DND-41 (cell line): ENCODE data around the gene VOPP1.

Experiments used
- ATAC-seq: fragments of 200-7000 bp; cut with Tn5 transposase; 3 replicates; pipeline ENCODE4 v1.9.1; 2021; ENCODE audit warnings: low read depth; ENCODE audit not compliant: insufficient read depth
- DNase-seq: peaks from one replicate; pipeline ENCODE4 v3.0.0-alpha.2; 2020
- H2AFZ ChIP-seq: 2 replicates; pipeline ENCODE4 v1.6.0; 2012; ENCODE audit warnings: low read depth, low read length
- H3K27ac ChIP-seq: 2 replicates; pipeline ENCODE4 v1.5.1; 2012; ENCODE audit warnings: low read length, inconsistent platforms
- H3K27me3 ChIP-seq: fragments of 200-600 bp; sonication (generic); 2 replicates; pipeline ENCODE4 v1.6.0; 2012; ENCODE audit warnings: low read length, mild to moderate bottlenecking, inconsistent platforms; ENCODE audit not compliant: insufficient read depth, poor library complexity
- H3K36me3 ChIP-seq: 2 replicates; pipeline ENCODE4 v1.5.1; 2012; ENCODE audit warnings: low read length, inconsistent platforms; ENCODE audit not compliant: insufficient read depth
- H3K4me1 ChIP-seq: 2 replicates; pipeline ENCODE4 v1.5.1; 2012; ENCODE audit warnings: mild to moderate bottlenecking, low read length; ENCODE audit not compliant: insufficient read depth
- H3K4me2 ChIP-seq: 2 replicates; pipeline ENCODE4 v1.6.0; 2012; ENCODE audit warnings: mild to moderate bottlenecking, moderate library complexity, low read length, inconsistent platforms; ENCODE audit not compliant: insufficient read depth
- H3K4me3 ChIP-seq, 2 experiments: fragments of 200-600 bp in 1 of 2; shearing (Covaris generic) in 1 of 2; 2 replicates each; pipeline ENCODE4 v1.5.1; 2012 to 2016; ENCODE audit warnings: inconsistent platforms in 2 of 2, low read length in 2 of 2, mild to moderate bottlenecking in 2 of 2, low read depth in 1 of 2, moderate library complexity in 1 of 2
- H3K79me2 ChIP-seq: 2 replicates; pipeline ENCODE4 v1.6.0; 2012; ENCODE audit warnings: low read length, inconsistent platforms; ENCODE audit not compliant: insufficient read depth
- H3K9ac ChIP-seq: 2 replicates; pipeline ENCODE4 v1.6.0; 2012; ENCODE audit warnings: low read depth, mild to moderate bottlenecking, inconsistent platforms, low read length, moderate library complexity
- H3K9me3 ChIP-seq: 2 replicates; pipeline ENCODE4 v1.5.1; 2012; ENCODE audit warnings: low read length, moderate library complexity, mild to moderate bottlenecking, inconsistent platforms; ENCODE audit not compliant: insufficient read depth, severe bottlenecking
- H4K20me1 ChIP-seq: 2 replicates; pipeline ENCODE4 v1.6.0; 2012; ENCODE audit warnings: low read length; ENCODE audit not compliant: insufficient read depth
- EZH2 ChIP-seq: IDR thresholded peaks from 3 replicates; pipeline ENCODE4 v1.6.1; 2012; ENCODE audit warnings: borderline replicate concordance, low read depth, mild to moderate bottlenecking, moderate library complexity, low read length, inconsistent platforms; ENCODE audit not compliant: severe bottlenecking
- TF ChIP-seq, protein P1 (sequence below): IDR thresholded peaks from 2 replicates; pipeline ENCODE4 v1.5.1; 2012; ENCODE audit warnings: borderline replicate concordance, low read length, moderate library complexity, mild to moderate bottlenecking; ENCODE audit not compliant: poor library complexity, severe bottlenecking; ENCODE audit errors: extremely low read depth

VOPP1 gene

DNA sequence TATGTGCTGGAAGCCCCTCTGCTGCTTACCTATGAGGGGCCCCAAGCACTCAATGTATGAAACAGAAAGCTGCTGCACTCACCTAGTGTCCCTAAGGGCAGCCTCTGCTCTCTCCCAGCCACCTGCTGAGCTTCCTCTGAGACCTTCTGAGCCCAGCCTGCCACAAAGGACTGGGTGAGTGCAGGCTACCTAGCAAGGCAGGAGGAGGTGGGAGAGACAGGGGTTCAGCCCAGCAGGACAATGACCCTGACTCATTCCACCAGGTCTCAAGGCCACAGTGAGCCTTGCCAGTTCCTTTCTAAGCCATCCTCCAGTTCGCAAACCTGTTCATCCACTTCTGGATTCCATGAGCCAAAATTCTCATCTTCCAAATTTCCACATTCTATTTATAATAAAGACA, 16.3 kb downstream of the VOPP1 start:
- no peak overlapping the region for H2AFZ ChIP-seq
- peaks cover 27% of the 10 kb centered on the region for H3K36me3 ChIP-seq
- H4K20me1 ChIP-seq, result peaks cover 98% of the 10 kb centered on the region
- no peak for TF ChIP-seq EZH2
- TF ChIP-seq, protein P1, sequence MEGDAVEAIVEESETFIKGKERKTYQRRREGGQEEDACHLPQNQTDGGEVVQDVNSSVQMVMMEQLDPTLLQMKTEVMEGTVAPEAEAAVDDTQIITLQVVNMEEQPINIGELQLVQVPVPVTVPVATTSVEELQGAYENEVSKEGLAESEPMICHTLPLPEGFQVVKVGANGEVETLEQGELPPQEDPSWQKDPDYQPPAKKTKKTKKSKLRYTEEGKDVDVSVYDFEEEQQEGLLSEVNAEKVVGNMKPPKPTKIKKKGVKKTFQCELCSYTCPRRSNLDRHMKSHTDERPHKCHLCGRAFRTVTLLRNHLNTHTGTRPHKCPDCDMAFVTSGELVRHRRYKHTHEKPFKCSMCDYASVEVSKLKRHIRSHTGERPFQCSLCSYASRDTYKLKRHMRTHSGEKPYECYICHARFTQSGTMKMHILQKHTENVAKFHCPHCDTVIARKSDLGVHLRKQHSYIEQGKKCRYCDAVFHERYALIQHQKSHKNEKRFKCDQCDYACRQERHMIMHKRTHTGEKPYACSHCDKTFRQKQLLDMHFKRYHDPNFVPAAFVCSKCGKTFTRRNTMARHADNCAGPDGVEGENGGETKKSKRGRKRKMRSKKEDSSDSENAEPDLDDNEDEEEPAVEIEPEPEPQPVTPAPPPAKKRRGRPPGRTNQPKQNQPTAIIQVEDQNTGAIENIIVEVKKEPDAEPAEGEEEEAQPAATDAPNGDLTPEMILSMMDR, result no peak
- no peaks in the 10 kb centered on the region for H3K9me3 ChIP-seq
- peaks cover 1% of the 10 kb centered on the region; the same call in 1 of the 2 replicates for H3K4me1 ChIP-seq
- H3K9ac ChIP-seq, result no peak overlapping the region
- no peak overlapping the region for H3K4me3 ChIP-seq
- H3K27me3 ChIP-seq, result no peaks in the 10 kb centered on the region
- H3K4me2 ChIP-seq, result no peak overlapping the region
- DNase-seq, result no peak
- H3K79me2 ChIP-seq, result peaks cover 100% of the 10 kb centered on the region
- no peak overlapping the region for H3K27ac ChIP-seq
- ATAC-seq, result no peak

- Histone ChIP-seq H3K79me2 (peaks cover 100% of the 10 kb centered on the region), H3K27ac (peak overlapping the region; percentile 19; the same call in 1 of the 2 replicates), H3K4me2 (no peak overlapping the region), H3K4me3 (no peak overlapping the region), H4K20me1 (peaks cover 98% of the 10 kb centered on the region), H2AFZ (no peak overlapping the region), H3K4me1 (0 out of 2 replicates have a peak, but pooled peaks cover 5% of the 10 kb centered on the region), H3K27me3 (no peaks in the 10 kb centered on the region), H3K36me3 (peaks cover 29% of the 10 kb centered on the region), H3K9me3 (no peaks in the 10 kb centered on the region), H3K9ac (no peak overlapping the region)
- ATAC-seq (no peak), DNase-seq (no peak)
- TF ChIP-seq EZH2, result no peak
- TF ChIP-seq, protein P1, result no peak
Measured at GRCh38 chr7:55555160-55555559, 17.1 kb downstream of the VOPP1 start.

DNA sequence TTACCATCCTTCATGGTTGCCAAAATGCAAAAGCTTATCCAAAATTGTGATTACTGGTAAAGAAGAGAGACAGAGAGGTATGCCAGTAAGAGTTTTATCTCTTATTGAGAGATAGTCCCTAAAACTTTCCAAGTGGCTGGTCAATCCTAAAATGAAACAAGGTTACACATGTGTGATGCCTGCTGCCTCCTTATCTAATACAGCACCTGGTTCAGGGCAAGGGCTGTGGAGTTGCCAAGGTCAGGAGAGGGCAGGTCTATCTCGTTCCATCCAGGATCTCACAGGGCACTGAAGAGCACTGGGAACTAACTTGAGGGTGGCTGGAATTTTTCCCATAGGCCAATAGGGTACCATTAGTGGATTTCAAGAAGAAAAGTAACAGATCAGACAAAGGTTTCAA, 18.3 kb downstream of the VOPP1 start:
- H2AFZ ChIP-seq, result no peak overlapping the region
- DNase-seq (no peak), ATAC-seq (no peak)
- H3K4me2 ChIP-seq, result no peak overlapping the region
- H3K9ac ChIP-seq, result no peak overlapping the region
- peaks cover 11% of the 10 kb centered on the region; the same call in 1 of the 2 replicates for H3K4me1 ChIP-seq
- peaks cover 98% of the 10 kb centered on the region for H4K20me1 ChIP-seq
- TF ChIP-seq, protein P1, result no peak
- no peak for TF ChIP-seq EZH2
- H3K9me3 ChIP-seq, result no peaks in the 10 kb centered on the region
- no peak overlapping the region for H3K4me3 ChIP-seq
- H3K27me3 ChIP-seq, result no peaks in the 10 kb centered on the region
- H3K79me2 ChIP-seq, result peaks cover 100% of the 10 kb centered on the region
- peaks cover 29% of the 10 kb centered on the region for H3K36me3 ChIP-seq
- H3K27ac ChIP-seq, result no peak overlapping the region

- no peak overlapping the region for H3K4me2 ChIP-seq
- TF ChIP-seq EZH2, result no peak
- TF ChIP-seq, protein P1, result no peak
- peaks cover 29% of the 10 kb centered on the region for H3K36me3 ChIP-seq
- DNase-seq (no peak), ATAC-seq (no peak)
- H3K9ac ChIP-seq, result no peak overlapping the region
- H2AFZ ChIP-seq, result no peak overlapping the region
- H3K4me3 ChIP-seq, result no peak overlapping the region
- H3K4me1 ChIP-seq, result peaks cover 11% of the 10 kb centered on the region; the same call in 1 of the 2 replicates
- H3K9me3 ChIP-seq, result no peaks in the 10 kb centered on the region
- H3K27me3 ChIP-seq, result no peaks in the 10 kb centered on the region
- peaks cover 98% of the 10 kb centered on the region for H4K20me1 ChIP-seq
- no peak overlapping the region for H3K27ac ChIP-seq
- H3K79me2 ChIP-seq, result peaks cover 100% of the 10 kb centered on the region
Measured at GRCh38 chr7:55553024-55553345, 19.3 kb downstream of the VOPP1 start.
